SK-N-SH treated with all-trans-retinoic acid at 6 μM for 48 hours (cell line): ENCODE data around the gene ADCYAP1R1.
A peak's percentile ranks its signal among the peaks of the same experiment; 100 is the strongest.

Experiments used
- ATAC-seq: fragments of 200-7000 bp; cut with Tn5 transposase; 3 replicates; pipeline ENCODE4 v1.9.1; 2020; ENCODE audit warnings: mild to moderate bottlenecking, moderate library complexity
- ARNTL ChIP-seq: fragments of 450-650 bp; formaldehyde crosslinking; IDR thresholded peaks from 2 replicates; pipeline ENCODE4 v1.5.0; 2020; ENCODE audit warnings: low read depth, mild to moderate bottlenecking, moderate library complexity, borderline replicate concordance
- BACH2 ChIP-seq: fragments of 250-450 bp; sonication (Bioruptor Pico); IDR thresholded peaks from 2 replicates; pipeline ENCODE4 v1.9.0; 2021; ENCODE audit warnings: mild to moderate bottlenecking, borderline replicate concordance
- CREB5 ChIP-seq: fragments of 250-450 bp; sonication (Bioruptor Pico); IDR thresholded peaks from 2 replicates; pipeline ENCODE4 v1.5.1; 2020; ENCODE audit warnings: low read depth, mild to moderate bottlenecking, moderate library complexity
- CSDC2 ChIP-seq: fragments of 250-450 bp; sonication (Bioruptor Pico); IDR thresholded peaks from 2 replicates; pipeline ENCODE4 v1.5.0; 2020; ENCODE audit warnings: mild to moderate bottlenecking, moderate library complexity
- CSRNP3 ChIP-seq: fragments of 250-450 bp; sonication (Bioruptor Pico); IDR thresholded peaks from 2 replicates; pipeline ENCODE4 v1.5.1; 2021; ENCODE audit warnings: mild to moderate bottlenecking, moderate library complexity
- ESRRG ChIP-seq: fragments of 250-450 bp; sonication (Bioruptor Pico); IDR thresholded peaks from 2 replicates; pipeline ENCODE4 v1.6.1; 2021; ENCODE audit warnings: mild to moderate bottlenecking
- GLIS3 ChIP-seq: fragments of 250-450 bp; sonication (Bioruptor Pico); IDR thresholded peaks from 2 replicates; pipeline ENCODE4 v1.5.0; 2020; ENCODE audit warnings: mild to moderate bottlenecking, moderate library complexity
- ISL1 ChIP-seq: fragments of 250-450 bp; sonication (Bioruptor Pico); IDR thresholded peaks from 2 replicates; pipeline ENCODE4 v2.1.2; 2022; ENCODE audit warnings: mild to moderate bottlenecking, moderate library complexity
- OSR1 ChIP-seq: fragments of 250-450 bp; sonication (Bioruptor Pico); IDR thresholded peaks from 2 replicates; pipeline ENCODE4 v1.8.0; 2022; ENCODE audit warnings: moderate library complexity, mild to moderate bottlenecking, inconsistent platforms
- PATZ1 ChIP-seq: fragments of 250-450 bp; sonication (Bioruptor Pico); IDR thresholded peaks from 2 replicates; pipeline ENCODE4 v1.8.0; 2020; ENCODE audit warnings: mild to moderate bottlenecking, moderate library complexity, borderline replicate concordance
- PPARA ChIP-seq: fragments of 250-450 bp; sonication (Bioruptor Pico); IDR thresholded peaks from 2 replicates; pipeline ENCODE4 v1.5.0; 2020; ENCODE audit warnings: mild to moderate bottlenecking, borderline replicate concordance
- RARB ChIP-seq: fragments of 250-450 bp; sonication (Bioruptor Pico); IDR thresholded peaks from 2 replicates; pipeline ENCODE4 v1.8.0; 2021; ENCODE audit warnings: mild to moderate bottlenecking, moderate library complexity
- SNAI2 ChIP-seq: fragments of 250-450 bp; sonication (Bioruptor Pico); IDR thresholded peaks from 2 replicates; pipeline ENCODE4 v1.5.0; 2020; ENCODE audit warnings: mild to moderate bottlenecking, moderate library complexity
- TCF4 ChIP-seq: fragments of 250-450 bp; sonication (Bioruptor Pico); IDR thresholded peaks from 2 replicates; pipeline ENCODE4 v1.8.0; 2021; ENCODE audit warnings: mild to moderate bottlenecking, moderate library complexity, borderline replicate concordance
- TOX ChIP-seq: fragments of 250-450 bp; sonication (Bioruptor Pico); IDR thresholded peaks from 2 replicates; pipeline ENCODE4 v1.8.0; 2021; ENCODE audit warnings: mild to moderate bottlenecking, moderate library complexity, borderline replicate concordance
- TSHZ2 ChIP-seq: fragments of 250-450 bp; sonication (Bioruptor Pico); IDR thresholded peaks from 2 replicates; pipeline ENCODE4 v1.5.0; 2020; ENCODE audit warnings: mild to moderate bottlenecking, moderate library complexity
- ZFP3 ChIP-seq: fragments of 250-450 bp; sonication (Bioruptor Pico); IDR thresholded peaks from 2 replicates; pipeline ENCODE4 v1.5.0; 2020; ENCODE audit warnings: mild to moderate bottlenecking, moderate library complexity
- ZFP30 ChIP-seq: fragments of 450-650 bp; formaldehyde crosslinking; IDR thresholded peaks from 2 replicates; pipeline ENCODE4 v1.5.0; 2022; ENCODE audit warnings: mild to moderate bottlenecking, moderate library complexity
- ZNF565 ChIP-seq: fragments of 450-650 bp; formaldehyde crosslinking; conservative IDR thresholded peaks from 2 replicates; pipeline ENCODE4 v1.5.0; 2020; ENCODE audit warnings: low read depth, mild to moderate bottlenecking, moderate library complexity
- ZNF70 ChIP-seq: fragments of 450-650 bp; formaldehyde crosslinking; IDR thresholded peaks from 2 replicates; pipeline ENCODE4 v1.5.0; 2020; ENCODE audit warnings: mild to moderate bottlenecking, moderate library complexity
- ZNF8 ChIP-seq: fragments of 450-650 bp; formaldehyde crosslinking; IDR thresholded peaks from 2 replicates; pipeline ENCODE4 v1.5.0; 2020; ENCODE audit warnings: mild to moderate bottlenecking, moderate library complexity

ADCYAP1R1 gene

GRCh38 chr7:31134246-31135188 is 82.4 kb downstream of the ADCYAP1R1 start:
- TF ChIP-seq TSHZ2 (CRISPR knock-in tag): no peak
- no peak for TF ChIP-seq CSRNP3 (CRISPR knock-in tag)
- no peak for TF ChIP-seq ZNF565 (CRISPR knock-in tag)
- no peak for TF ChIP-seq ZNF70 (CRISPR knock-in tag)
- TF ChIP-seq RARB (CRISPR knock-in tag): no peak
- TF ChIP-seq, all 23 proteins: peak for 0
- peak; percentile 100 for ATAC-seq

GRCh38 chr7:31137234-31137633 is 85.1 kb downstream of the ADCYAP1R1 start:
- TF ChIP-seq TCF4 (CRISPR knock-in tag) (no peak), BACH2 (CRISPR knock-in tag) (no peak), CREB5 (CRISPR knock-in tag) (no peak), PPARA (CRISPR knock-in tag) (no peak), OSR1 (CRISPR knock-in tag) (no peak), CSDC2 (CRISPR knock-in tag) (no peak), ESRRG (CRISPR knock-in tag) (no peak), PATZ1 (CRISPR knock-in tag) (no peak), ZNF8 (no peak), TOX (no peak), TSHZ2 (CRISPR knock-in tag) (no peak), ZFP3 (no peak), ZNF565 (CRISPR knock-in tag) (no peak), GLIS3 (CRISPR knock-in tag) (no peak), ISL1 (CRISPR knock-in tag) (no peak), ARNTL (CRISPR knock-in tag) (no peak), SNAI2 (CRISPR knock-in tag) (no peak), RARB (CRISPR knock-in tag) (no peak), ZFP30 (CRISPR knock-in tag) (no peak)

More at GRCh38 chr7:31137234-31137633, 85.1 kb downstream of the ADCYAP1R1 start:
- ATAC-seq: no peak
